Stimulated activated CD4-positive, alpha-beta T cell treated with anti-CD3 and anti-CD28 coated beads, Interleukin-1b, Interleukin-23, amount 100 ng/mL, for 24 hours (primary cell): ENCODE measurements around the gene PDZD2.
"Not testable (repeated sequence)": the region's sequence is repeated elsewhere in the genome, so short reads cannot be mapped to it uniquely, and the experiment has no call there.

Source experiments
- DNase-seq, 4 experiments: peaks; one replicate each; pipeline ENCODE4 v3.0.0-alpha.2; 2020; ENCODE audit warnings: low read depth in 4 of 4, low spot score in 1 of 4

The PDZD2 gene

DNA sequence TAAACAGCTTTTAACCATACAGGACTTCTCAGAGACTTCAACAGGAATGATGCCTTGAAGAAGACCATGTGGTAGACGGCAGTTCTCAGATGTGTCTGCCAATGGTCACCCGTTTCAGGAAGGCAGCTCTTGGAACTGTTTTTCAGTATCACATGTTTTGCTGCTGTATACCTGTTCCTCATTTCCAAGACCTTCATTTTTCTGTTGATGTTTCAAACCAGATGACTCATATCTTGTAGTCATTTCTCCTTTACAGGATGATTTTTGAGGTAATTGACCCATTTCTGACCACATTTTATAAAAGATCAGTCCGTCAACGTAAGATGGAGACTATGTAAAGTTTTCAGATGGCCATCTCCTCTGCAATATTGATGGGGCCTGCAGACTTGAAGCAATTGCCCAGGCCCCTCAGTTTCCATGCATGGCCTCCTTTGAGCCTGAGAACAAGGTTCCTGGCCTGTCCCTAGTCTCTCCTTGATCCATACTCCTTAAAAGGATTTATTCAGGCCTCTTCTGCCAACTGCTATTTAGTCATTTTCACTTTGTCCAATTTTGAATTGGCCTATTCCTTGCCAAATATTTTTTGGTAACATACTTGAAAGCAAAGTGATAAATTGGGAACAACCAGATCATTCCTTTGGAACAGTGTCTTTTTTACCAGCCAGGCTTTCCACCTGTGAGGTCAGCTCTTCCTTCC lies 128.6 kb downstream of the PDZD2 start:
- no peak for DNase-seq

- no peak for DNase-seq
These were observed 129.1 kb downstream of the PDZD2 start for GRCh38 chr5:31768046-31768445.

GRCh38 chr5:31768784-31769183 lies 129.9 kb downstream of the PDZD2 start:
- DNase-seq = no peak

DNA sequence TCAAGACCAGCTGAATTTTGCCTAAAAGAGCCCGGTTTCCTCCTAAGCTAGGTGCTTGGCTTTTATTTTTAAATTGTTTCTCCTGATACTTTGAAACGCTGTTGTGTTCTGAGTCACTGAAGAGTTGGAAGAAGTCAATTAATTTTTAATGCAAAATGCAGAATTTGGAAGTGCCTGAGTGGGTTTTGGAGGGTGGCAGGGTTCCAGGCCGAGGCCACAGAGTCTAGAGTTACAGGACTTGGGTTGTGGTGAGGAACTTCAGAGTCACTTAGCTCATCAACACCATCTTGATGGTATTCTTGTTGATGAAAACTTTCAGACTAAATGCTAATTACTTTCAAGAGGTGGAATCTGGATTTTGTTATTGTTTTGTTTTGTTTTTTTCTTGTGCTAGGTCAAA lies 130.6 kb downstream of the PDZD2 start:
- no peak for DNase-seq

DNA sequence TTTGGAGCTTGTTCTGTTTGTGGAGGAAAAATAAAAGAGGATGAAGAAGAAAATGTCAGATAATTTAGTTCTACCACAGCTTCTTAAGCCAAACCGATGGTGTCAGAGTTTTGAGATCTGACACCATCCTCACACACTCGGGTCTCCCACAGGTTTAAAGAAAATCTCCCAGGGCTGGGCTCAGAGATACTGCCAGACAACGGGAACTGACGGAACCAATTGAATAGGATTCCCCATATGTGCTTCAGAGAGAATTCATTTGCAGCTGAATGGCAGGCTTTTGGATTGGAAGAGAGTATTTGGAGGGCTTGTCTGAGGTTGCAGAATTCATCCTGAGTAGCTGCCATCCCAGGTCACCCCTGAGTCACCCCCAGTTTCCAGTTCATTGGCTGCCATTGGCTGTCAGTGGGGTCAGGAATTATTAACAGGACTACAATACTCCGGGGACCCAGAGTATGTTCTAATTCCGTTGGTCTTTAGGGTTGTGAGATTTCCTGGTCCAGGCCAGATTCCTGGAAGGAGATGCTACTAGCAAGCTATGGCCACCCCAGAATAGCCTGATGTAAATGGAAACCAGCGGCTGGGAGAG lies 131.3 kb downstream of the PDZD2 start:
- DNase-seq = no peak

DNA sequence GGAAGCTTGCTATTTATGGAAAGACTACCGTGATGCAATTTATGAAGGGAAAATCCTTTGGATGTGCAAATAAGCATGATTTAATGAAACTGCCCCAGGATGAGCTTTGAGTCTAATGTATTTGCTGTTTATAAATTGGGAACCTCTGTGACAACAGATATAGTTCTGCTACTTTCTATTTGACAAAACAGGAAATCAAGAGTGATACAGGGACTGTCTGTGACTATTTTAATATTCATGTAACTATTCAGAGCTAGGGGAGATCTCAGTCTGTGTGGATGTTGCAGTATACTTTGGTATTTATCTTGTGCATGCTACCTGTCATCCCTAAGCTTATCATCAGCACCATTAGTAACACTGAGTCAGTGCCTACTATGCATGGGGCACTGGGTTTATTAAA lies 132.1 kb downstream of the PDZD2 start:
- DNase-seq = no peak

GRCh38 chr5:31771500-31771899 lies 132.6 kb downstream of the PDZD2 start:
- no peak for DNase-seq

- not testable (repeated sequence) for DNase-seq
These were observed 137.4 kb downstream of the PDZD2 start for GRCh38 chr5:31776294-31776693.

DNA sequence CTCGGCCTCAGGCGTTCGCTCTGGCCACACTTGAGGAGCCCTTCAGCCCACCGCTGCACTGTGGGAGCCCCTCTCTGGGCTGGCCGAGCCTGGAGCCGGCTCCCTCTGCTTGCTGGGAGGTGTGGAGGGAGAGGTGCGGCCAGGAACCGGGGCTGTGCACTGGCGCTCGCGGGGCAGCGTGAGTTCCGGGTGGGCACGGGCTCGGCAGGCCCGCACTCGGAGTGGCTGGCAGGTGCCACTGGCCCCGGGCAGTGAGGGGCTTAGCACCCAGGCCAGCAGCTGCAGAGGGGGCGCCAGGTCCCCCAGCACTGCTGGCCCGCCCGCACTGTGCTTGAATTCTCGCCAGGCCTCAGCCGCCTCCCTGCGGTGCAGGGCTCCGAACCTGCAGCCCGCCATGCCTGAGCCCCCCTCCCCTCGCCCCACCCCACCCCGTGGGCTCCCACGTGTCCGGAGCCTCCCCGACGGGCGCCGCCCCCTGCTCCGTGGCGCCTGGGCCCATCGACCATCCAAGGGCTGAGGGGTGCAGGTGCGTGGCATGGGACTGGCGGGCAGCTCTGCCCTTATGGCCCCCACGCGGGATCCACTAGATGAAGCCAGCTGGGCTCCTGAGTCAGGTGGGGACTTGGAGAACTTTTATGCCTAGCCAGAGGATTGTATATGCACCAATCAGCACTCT lies 138.2 kb downstream of the PDZD2 start:
- DNase-seq = no peak

DNA sequence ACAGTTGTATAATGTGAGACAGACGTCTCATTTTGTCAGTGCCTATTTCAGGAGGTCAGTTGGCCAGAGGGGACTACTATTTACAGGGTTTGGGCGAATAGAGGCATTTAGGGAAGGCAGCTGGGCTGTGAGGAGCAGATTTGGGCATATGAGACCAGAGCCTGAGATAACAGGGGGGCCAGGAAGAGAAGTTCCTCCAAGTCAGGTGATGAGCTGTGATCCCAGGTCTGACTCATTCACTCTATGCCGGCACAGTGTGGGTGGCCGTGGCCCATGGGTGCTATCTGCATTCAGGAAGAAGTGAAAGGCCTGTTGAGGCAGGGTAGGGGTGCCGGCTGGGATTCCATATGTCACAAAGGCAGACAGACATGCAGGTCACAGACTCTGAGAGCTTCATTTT lies 142.8 kb downstream of the PDZD2 start:
- no peak for DNase-seq

GRCh38 chr5:31783086-31783645 lies 144.2 kb downstream of the PDZD2 start:
- no peak for DNase-seq

DNA sequence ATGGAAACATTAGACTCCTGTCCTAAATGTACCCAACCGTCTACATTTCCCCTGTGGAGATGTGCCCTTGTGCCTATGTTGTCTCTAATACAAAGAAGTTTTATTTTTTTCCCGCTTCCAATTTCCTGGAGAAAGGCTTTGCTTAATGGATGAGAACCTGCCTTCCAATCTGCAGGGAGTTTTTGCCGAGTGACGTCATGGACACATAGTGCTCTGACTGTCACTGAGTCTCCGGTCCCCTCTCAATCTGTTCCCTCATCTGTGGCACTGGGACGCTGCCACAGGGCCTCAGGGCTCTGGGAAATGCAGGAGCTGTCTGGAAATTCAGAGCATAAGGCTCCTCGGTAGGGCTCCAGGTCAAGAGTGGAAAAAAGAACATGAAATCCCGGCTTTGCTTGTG lies 144.8 kb downstream of the PDZD2 start:
- no peak for DNase-seq

- DNase-seq = no peak
These were observed 147.2 kb downstream of the PDZD2 start for GRCh38 chr5:31786090-31786631.

DNA sequence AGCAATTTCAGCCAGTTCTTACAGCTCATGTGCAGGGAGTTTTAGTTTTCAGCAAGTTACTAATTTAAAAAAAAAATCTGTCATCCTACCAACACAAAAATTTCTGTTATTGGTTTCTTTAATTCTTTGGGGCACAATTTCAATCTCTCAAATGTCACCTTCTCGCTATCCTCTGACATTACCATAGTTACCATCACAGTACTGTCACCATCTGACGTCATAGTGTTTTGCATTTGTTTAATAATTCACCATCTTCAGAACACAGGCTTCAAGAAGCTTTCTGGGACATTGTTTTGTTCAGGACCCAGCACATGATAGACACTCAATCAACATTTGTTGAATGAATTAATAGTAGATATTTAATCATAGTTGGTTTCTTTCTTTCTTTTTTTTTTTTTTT lies 155.1 kb downstream of the PDZD2 start:
- no peak for DNase-seq

- DNase-seq = no peak
These were observed 159.2 kb downstream of the PDZD2 start for GRCh38 chr5:31798168-31798567.

- no peak for DNase-seq
These were observed 161.4 kb downstream of the PDZD2 start for GRCh38 chr5:31800351-31800750.

DNA sequence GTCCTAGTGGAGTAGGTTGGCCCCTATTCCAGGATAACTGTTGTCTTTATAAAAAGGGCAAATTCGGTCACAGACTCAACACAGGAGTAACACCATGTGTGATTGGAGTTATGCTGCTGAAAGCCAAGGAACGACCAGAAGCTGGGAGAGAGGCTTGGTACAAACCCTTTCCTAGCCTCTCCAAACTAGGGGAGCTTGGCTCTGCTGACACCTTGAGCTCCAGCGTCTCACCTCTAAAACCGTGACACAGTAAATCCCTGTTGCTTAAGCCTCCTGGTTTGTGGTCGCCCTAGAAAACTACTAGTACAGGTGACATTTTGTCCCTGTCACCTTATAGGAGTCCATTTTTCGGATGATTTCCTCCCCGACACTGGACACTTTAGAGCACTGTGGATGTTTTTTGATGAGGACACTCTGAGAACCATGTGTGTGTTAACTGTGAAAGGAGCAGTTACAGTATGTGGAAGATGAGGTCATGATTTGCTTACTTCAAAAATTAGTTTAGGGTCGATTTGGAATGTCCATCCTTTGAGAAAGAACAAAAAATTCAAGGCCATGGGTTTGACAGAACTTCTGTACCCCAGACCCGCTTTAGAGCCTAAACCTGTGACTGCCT lies 167.0 kb downstream of the PDZD2 start:
- no peak for DNase-seq

- DNase-seq = no peak
These were observed 167.6 kb downstream of the PDZD2 start for GRCh38 chr5:31806561-31806960.

- DNase-seq = no peak
These were observed 169.0 kb downstream of the PDZD2 start for GRCh38 chr5:31807789-31808540.

GRCh38 chr5:31809050-31809870 lies 170.3 kb downstream of the PDZD2 start:
- peak in 1 of 4 experiments; percentile 5 for DNase-seq
